Heart right ventricle (tissue), 16 donors: Measurements from ENCODE around the gene KMO. TPM values are rescaled to one million over a fixed set of nuclear protein-coding genes. Genes with fewer than 3 reads are reported as not detected.

Experiments used
- ATAC-seq, 8 donors: fragments of 200-7000 bp; cut with Tn5 transposase; one replicate each; pipeline ENCODE4 v1.9.1; 2020; ENCODE audit warnings: mild to moderate bottlenecking in 8 of 8, moderate library complexity in 8 of 8, moderate number of reproducible peaks in 1 of 8
- DNase-seq, 2 donors: peaks; one replicate each; pipeline ENCODE4 v3.0.0-alpha.2; 2020
- H3K27ac ChIP-seq, 10 donors: fragments of 200-600 bp; sonication (generic) in 2 of 10; one replicate each; pipeline versions ENCODE4 v1.5.0 to v1.8.0; 2020 to 2022; ENCODE audit warnings: mild to moderate bottlenecking in 3 of 10
- H3K27me3 ChIP-seq, 7 donors: fragments of 200-600 bp; one replicate each; pipeline ENCODE4 v1.8.0; 2021 to 2022; ENCODE audit warnings: mild to moderate bottlenecking in 2 of 7
- H3K36me3 ChIP-seq, 9 donors: fragments of 200-600 bp; sonication (generic) in 1 of 9; one replicate each; pipeline versions ENCODE4 v1.5.0 to v1.8.0; 2020 to 2022; ENCODE audit warnings: mild to moderate bottlenecking in 2 of 9
- H3K4me1 ChIP-seq, 9 donors: fragments of 200-600 bp; sonication (generic) in 1 of 9; one replicate each; pipeline versions ENCODE4 v1.5.0 to v1.8.0; 2020 to 2022; ENCODE audit warnings: mild to moderate bottlenecking in 4 of 9
- H3K4me3 ChIP-seq, 10 donors: fragments of 200-600 bp; sonication (generic) in 2 of 10; one replicate each; pipeline versions ENCODE4 v1.5.0 to v1.8.0; 2020 to 2022; ENCODE audit warnings: mild to moderate bottlenecking in 7 of 10, moderate library complexity in 2 of 10
- H3K9me3 ChIP-seq, 11 donors: fragments of 200-600 bp in 10 of 11; sonication (generic) in 2 of 11; one replicate each; pipeline versions ENCODE4 v1.5.0 to v1.8.0; 2013 to 2022; ENCODE audit warnings: mild to moderate bottlenecking in 2 of 11, control low read depth in 1 of 11, moderate library complexity in 1 of 11
- CTCF ChIP-seq, 9 donors: fragments of 200-600 bp; sonication (generic) in 2 of 9; IDR thresholded peaks; one replicate each; pipeline versions ENCODE4 v1.5.0 to v1.8.0; 2021 to 2022; ENCODE audit warnings: antibody characterized with exemption in 9 of 9, mild to moderate bottlenecking in 5 of 9, moderate library complexity in 1 of 9
- WGBS, 2 donors: extraction: QIAGEN DNeasy Blood & Tissue Kit; methylation state at CpG; one replicate each; pipeline ENCODE4 v1.1.7; 2013; ENCODE audit warnings: inconsistent platforms in 1 of 2; 5-methylcytosine and 5-hydroxymethylcytosine counted together
- intact Hi-C, 10 donors: fragments of 100-400 bp; cut with DNase I; formaldehyde crosslinking; loops; one replicate each; pipeline versions ENCODE4 v1.11.1 to v1.14.2; 2022
- polyA plus RNA-seq, 2 donors: library from polyadenylated mRNA; stranded (reverse); fragments of 200-250 nt; gene quantifications; one replicate each; pipeline ENCODE4 v1.2.3, GENCODE V29; 2013
- total RNA-seq, 10 donors: library from RNA; stranded (reverse); fragmentation: NEBNext Ultra II Directional in 3 of 10; extraction: Animal tissue kit (Norgen Biotek cat#: 25700) in 3 of 10; gene quantifications; one replicate each; pipeline versions ENCODE4 v1.2.1 to v1.2.4, GENCODE V29; 2021 to 2023
- donor health status: Arrhythmogenic right ventricular cardiomyopathy.
- donor health status: ischemic (EF 13 %, LVEDD 7.1; RV severe dilation, severe dysfunction).
- donor health status: healthy with polysubstance abuse.
- donor health status: DM: no; HTN: yes; CAD: no.
- donor health status: DM: no; HTN: no; CAD: no.
- donor health status: ischemic (EF 25% LVEDD 6.9; RV normal size, moderate dysfunction).
- donor health status: ischemic (EF 25% LVEDD 5.7; RV mildly dilated, moderate dysfunction).
- donor health status: healthy.
- donor health status: DM: yes; HTN: yes; CAD: no.
- donor health status: Ischemic cardiomyopathy.
- donor health status: ischemic (EF 35%, LVEDD 5.7; RV mildly dilated, moderate dysfunction).
- donor health status: nonischemic (EF 11% LVEDD 7.7; RV severe dilation, severe dysfunction).
- donor health status: DM: yes; HTN: yes; CAD: no.
- donor health status: PGD.
- donor health status: ischemic (EF 29% LVEDD 5.4; RV normal size, mild dysfunction).
- donor health status: nonischemic (EF 23%, LVEDD 6.1; RV moderate dilation, normal function).

KMO gene
- total and polyA plus RNA-seq, 12 donors, result 0.05 to 1.4 (median 0.29) TPM; not detected in 4

GRCh38 chr1:241519308-241520079 is 12.7 kb upstream of the KMO start, which contains the start of gene FH:
Gene FH (minus strand): TSS chr1:241519755. CDS start chr1:241519722, 33 bp downstream.
- DNase-seq, result peak; percentile 94 to 97
- intact Hi-C loops, result loop anchor here in 2 of 10 donors (5.0 to 10.0 kb wide), 2 partner anchors 123 to 325 kb away; partner anchors contain the start of genes CHML (in 1 of the 2), EXO1 (in 1 of the 2) and OPN3 (in 1 of the 2)
- H3K27ac ChIP-seq, result peak within 1 kb of the TSS; percentile 83 to 95 (median 93)
- H3K36me3 ChIP-seq, result peaks cover 0 to 25% (median 9%) of the 10 kb centered on the region in 9 donors
- no peaks in the 10 kb centered on the region for H3K9me3 ChIP-seq
- H3K4me1 ChIP-seq, result peaks cover 0 to 32% (median 21%) of the 10 kb centered on the region in 9 donors
- no peak for TF ChIP-seq CTCF (IDR thresholded peaks at IDR 0.05)
- peak within 1 kb of the TSS; percentile 67 to 97 (median 87) for H3K4me3 ChIP-seq
- 0% methylated on average over 69 to 70 of the region's 70 CpGs for WGBS, 2 donors
- peaks cover 0 to 26% (median 0%) of the 10 kb centered on the region in 7 donors for H3K27me3 ChIP-seq
- peak; percentile 99 to 100 (median 100) for ATAC-seq

- H3K4me3 ChIP-seq, result peak overlapping the region in 9 of 10 donors; percentile 67 to 97 (median 88)
- TF ChIP-seq CTCF (IDR thresholded peaks at IDR 0.05), result no peak
- 16 to 20% methylated on average over 6 of the region's 6 CpGs for WGBS, 2 donors
- H3K4me1 ChIP-seq, result peaks cover 0 to 32% (median 21%) of the 10 kb centered on the region in 9 donors
- H3K27me3 ChIP-seq, result peaks cover 0 to 32% (median 0%) of the 10 kb centered on the region in 7 donors
- H3K27ac ChIP-seq, result peak overlapping the region in 8 of 10 donors; percentile 58 to 94 (median 90)
- ATAC-seq (no peak), DNase-seq (no peak)
- H3K9me3 ChIP-seq, result no peaks in the 10 kb centered on the region
- H3K36me3 ChIP-seq, result peaks cover 0 to 20% (median 9%) of the 10 kb centered on the region in 9 donors
- intact Hi-C loops, result loop anchor here in 1 of 10 donors (10.0 kb wide), 1 partner anchor 325 kb away; the partner anchor contains the start of gene EXO1
Measured at GRCh38 chr1:241520080-241520465, 12.1 kb upstream of the KMO start.

- H3K27me3 ChIP-seq, result peaks cover 0 to 41% (median 15%) of the 10 kb centered on the region in 7 donors
- 87 to 95% methylated on average over 2 of the region's 2 CpGs for WGBS, 2 donors
- intact Hi-C loops, result loop anchor here in 1 of 10 donors (10.0 kb wide), 1 partner anchor 323 kb away; the partner anchor contains the start of gene EXO1
Measured at GRCh38 chr1:241521718-241522117, 10.5 kb upstream of the KMO start.

More at GRCh38 chr1:241521718-241522117, 10.5 kb upstream of the KMO start:
- Histone ChIP-seq H3K4me3 (no peak overlapping the region), H3K36me3 (peaks cover 0 to 3% (median 0%) of the 10 kb centered on the region in 9 donors), H3K9me3 (no peaks in the 10 kb centered on the region), H3K27ac (no peak overlapping the region), H3K4me1 (peaks cover 0 to 32% (median 20%) of the 10 kb centered on the region in 9 donors)
- DNase-seq (no peak), ATAC-seq (no peak)
- TF ChIP-seq CTCF (IDR thresholded peaks at IDR 0.05), result no peak
